RWPE2 (cell line): ENCODE results near the gene LDHD.

Source experiments
- ATAC-seq: fragments of 200-7000 bp; cut with Tn5 transposase; 3 replicates; pipeline ENCODE4 v1.9.1; 2021; ENCODE audit warnings: low read depth
- DNase-seq: peaks from one replicate; pipeline ENCODE4 v3.0.0-alpha.2; 2020; ENCODE audit warnings: low spot score
- H3K27ac ChIP-seq: fragments of 450-650 bp; 2 replicates; pipeline ENCODE4 v1.5.1; 2017; ENCODE audit warnings: mild to moderate bottlenecking; ENCODE audit not compliant: poor library complexity, severe bottlenecking
- H3K27me3 ChIP-seq: fragments of 250-450 bp; sonication (Bioruptor Pico); 2 replicates; pipeline ENCODE4 v1.5.1; 2021; ENCODE audit warnings: mild to moderate bottlenecking, moderate library complexity; ENCODE audit not compliant: insufficient read depth, poor library complexity, severe bottlenecking
- H3K36me3 ChIP-seq: fragments of 250-450 bp; sonication (Bioruptor Pico); 2 replicates; pipeline ENCODE4 v1.5.1; 2020; ENCODE audit warnings: low read depth, mild to moderate bottlenecking, moderate library complexity
- H3K4me1 ChIP-seq: fragments of 250-450 bp; sonication (Bioruptor Pico); 2 replicates; pipeline ENCODE4 v1.5.1; 2021; ENCODE audit warnings: mild to moderate bottlenecking, moderate library complexity; ENCODE audit not compliant: insufficient read depth, poor library complexity, severe bottlenecking
- H3K4me3 ChIP-seq: fragments of 250-450 bp; sonication (Bioruptor Pico); 2 replicates; pipeline ENCODE4 v1.5.1; 2021; ENCODE audit warnings: mild to moderate bottlenecking, moderate library complexity; ENCODE audit not compliant: severe bottlenecking
- H3K9me3 ChIP-seq: fragments of 250-450 bp; sonication (Bioruptor Pico); 2 replicates; pipeline ENCODE4 v1.5.1; 2021; ENCODE audit warnings: mild to moderate bottlenecking, moderate library complexity; ENCODE audit not compliant: severe bottlenecking
- CTCF ChIP-seq: fragments of 450-650 bp; IDR thresholded peaks from one replicate; pipeline ENCODE4 v1.5.1; 2017; ENCODE audit warnings: mild to moderate bottlenecking, moderate library complexity; ENCODE audit not compliant: poor library complexity, severe bottlenecking

LDHD gene

DNA sequence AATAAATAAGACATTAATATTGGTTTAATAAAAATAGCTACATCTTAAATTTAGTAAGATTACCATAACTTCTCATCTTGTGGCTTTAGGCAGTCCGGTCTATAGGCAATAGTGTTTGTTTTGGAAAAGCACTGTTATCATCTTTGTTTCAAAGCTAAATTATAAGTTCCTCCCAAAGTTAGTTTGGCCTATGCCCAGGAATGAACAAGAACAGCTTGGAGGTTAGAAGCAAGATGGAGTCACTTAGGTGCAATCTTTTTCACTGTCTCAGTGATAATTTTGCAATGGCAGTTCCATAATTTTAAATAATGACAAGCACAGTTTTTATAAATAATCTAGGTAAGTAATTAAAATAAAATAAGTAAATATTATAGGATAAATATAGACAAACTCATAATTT is 6.0 kb upstream of the LDHD start:
- no peaks in the 10 kb centered on the region for H3K27me3 ChIP-seq
- no peak overlapping the region for H3K27ac ChIP-seq
- H3K4me1 ChIP-seq: peaks cover 8% of the 10 kb centered on the region
- H3K36me3 ChIP-seq: no peaks in the 10 kb centered on the region
- peaks cover 17% of the 10 kb centered on the region for H3K9me3 ChIP-seq
- H3K4me3 ChIP-seq: no peak overlapping the region
- no peak for TF ChIP-seq CTCF
- ATAC-seq: no peak
- no peak for DNase-seq

DNA sequence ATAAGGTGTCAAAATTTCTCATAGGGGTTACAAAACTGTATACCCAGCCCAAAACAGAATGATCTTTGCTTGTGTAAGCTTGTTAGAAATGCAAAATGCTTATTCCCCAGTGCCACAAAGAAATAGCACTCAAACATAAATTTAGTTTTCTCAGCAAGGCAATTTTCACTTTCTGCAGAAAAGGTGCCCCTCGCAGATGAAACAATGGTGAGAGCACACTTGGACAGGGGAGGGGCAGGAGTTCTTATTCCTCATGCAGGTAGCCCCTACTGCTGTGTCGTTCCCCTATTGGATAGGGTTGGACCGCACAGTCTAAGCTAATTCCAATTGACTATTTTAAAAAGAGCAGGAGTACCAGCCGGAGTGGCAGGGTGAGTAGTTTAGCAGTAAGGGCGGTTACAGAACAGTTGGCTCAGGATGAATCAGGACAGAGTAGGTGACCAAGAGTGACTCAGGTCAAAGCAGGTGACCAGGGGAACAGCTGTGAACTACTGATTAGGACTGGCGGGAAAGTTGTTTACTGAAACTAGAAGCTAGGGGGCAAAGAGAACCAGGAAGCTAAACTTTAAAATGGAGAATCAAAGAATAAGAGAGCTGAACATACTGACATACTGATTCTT is 5.5 kb upstream of the LDHD start:
- no peak for TF ChIP-seq CTCF
- no peak for ATAC-seq
- H3K4me3 ChIP-seq: no peak overlapping the region
- H3K36me3 ChIP-seq: no peaks in the 10 kb centered on the region
- no peak overlapping the region for H3K27ac ChIP-seq
- H3K27me3 ChIP-seq: no peaks in the 10 kb centered on the region
- H3K4me1 ChIP-seq: peaks cover 8% of the 10 kb centered on the region
- H3K9me3 ChIP-seq: peaks cover 17% of the 10 kb centered on the region
- DNase-seq: no peak

DNA sequence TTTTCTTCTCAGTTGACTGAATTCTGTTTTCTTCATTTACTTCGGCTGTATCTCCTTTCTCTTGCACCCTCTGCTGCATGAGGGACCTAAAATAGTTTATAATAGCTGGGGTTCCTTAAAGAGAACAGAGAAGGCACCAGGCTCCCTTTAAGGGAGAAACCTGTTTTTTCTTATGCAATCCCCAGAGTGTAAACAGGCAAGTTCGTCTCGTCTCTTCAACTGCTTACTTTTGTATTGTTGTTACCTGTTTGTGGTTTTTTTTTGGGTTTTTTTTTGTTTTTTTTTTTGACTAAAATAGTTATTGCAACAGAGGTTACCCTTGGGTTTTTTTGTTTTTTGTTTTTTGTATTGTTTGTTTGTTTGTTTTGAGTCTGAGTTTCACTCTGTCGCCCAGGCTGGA is 3.7 kb upstream of the LDHD start:
- Histone ChIP-seq H3K4me3 (no peak overlapping the region), H3K4me1 (no peaks in the 10 kb centered on the region), H3K27ac (no peak overlapping the region), H3K9me3 (peaks cover 17% of the 10 kb centered on the region), H3K36me3 (no peaks in the 10 kb centered on the region), H3K27me3 (no peaks in the 10 kb centered on the region)
- no peak for ATAC-seq
- no peak for TF ChIP-seq CTCF
- DNase-seq: no peak

GRCh38 chr16:75118943-75119539 is 2.5 kb upstream of the LDHD start:
- Histone ChIP-seq H3K9me3 (peaks cover 17% of the 10 kb centered on the region), H3K27ac (no peak overlapping the region), H3K27me3 (no peaks in the 10 kb centered on the region), H3K36me3 (no peaks in the 10 kb centered on the region), H3K4me3 (no peak overlapping the region), H3K4me1 (no peaks in the 10 kb centered on the region)
- ATAC-seq (no peak), DNase-seq (no peak)
- no peak for TF ChIP-seq CTCF

- no peaks in the 10 kb centered on the region for H3K4me1 ChIP-seq
- TF ChIP-seq CTCF: no peak
- DNase-seq (no peak), ATAC-seq (no peak; the same call in 2 of the 3 replicates)
- H3K27ac ChIP-seq: no peak overlapping the region
- H3K9me3 ChIP-seq: peaks cover 6% of the 10 kb centered on the region
- peak overlapping the region; percentile 28 for H3K4me3 ChIP-seq
- no peaks in the 10 kb centered on the region for H3K27me3 ChIP-seq
- H3K36me3 ChIP-seq: no peaks in the 10 kb centered on the region
Observed at GRCh38 chr16:75116911-75117245, 298 bp upstream of the LDHD start.
